ENCODE data around the gene ASIC3.
A peak's percentile ranks its signal among the peaks of the same experiment; 100 is the strongest.

ASIC3 gene

DNA sequence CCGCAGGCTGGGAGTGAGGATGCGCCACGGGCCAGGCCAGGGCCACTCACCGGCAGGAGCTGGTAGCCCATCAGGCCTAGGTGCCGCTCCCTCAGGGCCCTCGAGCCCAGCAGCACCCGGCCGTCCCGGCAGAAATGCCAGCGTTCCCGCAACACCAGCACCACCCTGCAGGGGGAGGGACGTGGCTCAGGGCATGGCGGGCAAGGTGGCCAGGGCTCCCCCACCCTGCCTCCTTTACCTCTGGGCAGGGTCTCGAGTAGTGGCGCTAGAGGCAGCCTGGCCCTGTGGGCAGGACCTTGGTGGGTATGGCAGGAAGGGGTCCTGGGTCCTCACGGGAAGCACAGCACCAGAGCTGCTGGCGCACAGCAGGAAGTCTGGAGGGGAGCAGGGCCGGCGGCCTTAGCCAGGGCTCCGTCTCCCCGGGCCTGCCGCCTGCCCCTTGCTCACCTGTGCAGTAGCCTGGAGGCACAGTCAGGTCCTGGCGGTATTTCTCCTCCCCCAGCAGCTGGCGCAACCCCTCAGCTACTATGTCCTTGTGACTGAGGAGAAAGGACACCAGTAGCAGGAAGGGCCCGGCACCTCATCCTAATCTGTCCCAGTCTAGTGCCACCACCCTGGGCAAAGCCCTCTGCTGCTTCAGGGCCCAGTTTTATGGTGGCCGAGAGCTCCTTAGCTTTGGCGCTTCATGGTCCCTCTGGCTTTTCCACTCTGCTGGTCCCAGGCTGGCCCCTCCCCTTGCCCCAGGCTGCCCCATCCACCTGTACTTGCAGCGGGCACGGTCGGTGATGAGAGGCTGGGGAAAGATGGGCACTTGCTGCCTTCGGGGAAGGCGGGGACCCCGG is 28.8 kb downstream of the ASIC3 start:
- no peak overlapping the region for H3K4me2 ChIP-seq (ENCODE audit: low read depth, low read length)
- H3K36me3 ChIP-seq (replicated peaks; ENCODE audit: insufficient read depth, low read length) = peaks cover 3% of the 10 kb centered on the region; the same call in 1 of the 2 replicates
- peaks cover 11% of the 10 kb centered on the region for H3K4me1 ChIP-seq (ENCODE audit: low read length)

DNA sequence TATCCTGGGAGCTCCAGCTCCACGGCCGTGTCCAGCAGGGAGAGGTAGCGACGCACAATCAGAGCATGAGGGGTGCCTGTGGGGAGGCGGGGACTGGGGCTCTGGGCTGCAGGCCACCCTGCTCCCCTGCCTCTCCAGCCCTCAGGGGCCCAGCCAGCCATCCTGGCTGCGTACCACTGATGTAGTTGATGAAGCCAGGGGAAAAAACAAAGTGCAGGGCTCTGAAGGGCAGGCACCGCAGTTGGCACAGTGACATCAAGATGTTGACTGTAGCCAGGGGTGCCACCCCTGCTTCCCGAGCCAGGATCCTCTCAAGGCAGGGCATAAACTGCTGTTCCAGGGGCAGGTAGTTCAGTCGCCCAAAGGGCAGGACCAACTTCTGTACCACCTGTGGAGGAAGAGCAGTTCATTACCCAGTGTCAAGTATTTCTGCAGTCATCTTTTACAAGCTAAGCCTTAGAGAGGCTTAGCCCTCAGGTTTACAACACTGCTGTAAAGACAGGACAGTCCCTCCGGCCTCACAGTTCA is 29.4 kb downstream of the ASIC3 start:
- Histone ChIP-seq H3K27me3 (replicated peaks; ENCODE audit: insufficient read depth, low read length) (no peaks in the 10 kb centered on the region), H3K4me2 (ENCODE audit: low read depth, low read length) (no peak overlapping the region), H3K9me3 (replicated peaks; ENCODE audit: insufficient read depth, low read length) (no peaks in the 10 kb centered on the region), H3K36me3 (replicated peaks; ENCODE audit: insufficient read depth, low read length) (peaks cover 3% of the 10 kb centered on the region; the same call in 1 of the 2 replicates), H3K27ac (ENCODE audit: low read length) (no peak overlapping the region), H3K9me2 (replicated peaks; ENCODE audit: insufficient read depth, low read length) (no peaks in the 10 kb centered on the region), H3K79me2 (ENCODE audit: low read length) (peaks cover 47% of the 10 kb centered on the region), H3K4me3 (ENCODE audit: low read length) (no peak overlapping the region), H3K4me1 (ENCODE audit: low read length) (peaks cover 13% of the 10 kb centered on the region), H3K9ac (ENCODE audit: low read length) (no peak overlapping the region), H3F3A (ENCODE audit: insufficient read depth, low read length) (peaks cover 15% of the 10 kb centered on the region; the same call in 1 of the 2 replicates), H4K20me1 (ENCODE audit: insufficient read depth, low read length) (no peaks in the 10 kb centered on the region), H2AFZ (ENCODE audit: low read length) (no peak overlapping the region)
- TF ChIP-seq, protein P1, sequence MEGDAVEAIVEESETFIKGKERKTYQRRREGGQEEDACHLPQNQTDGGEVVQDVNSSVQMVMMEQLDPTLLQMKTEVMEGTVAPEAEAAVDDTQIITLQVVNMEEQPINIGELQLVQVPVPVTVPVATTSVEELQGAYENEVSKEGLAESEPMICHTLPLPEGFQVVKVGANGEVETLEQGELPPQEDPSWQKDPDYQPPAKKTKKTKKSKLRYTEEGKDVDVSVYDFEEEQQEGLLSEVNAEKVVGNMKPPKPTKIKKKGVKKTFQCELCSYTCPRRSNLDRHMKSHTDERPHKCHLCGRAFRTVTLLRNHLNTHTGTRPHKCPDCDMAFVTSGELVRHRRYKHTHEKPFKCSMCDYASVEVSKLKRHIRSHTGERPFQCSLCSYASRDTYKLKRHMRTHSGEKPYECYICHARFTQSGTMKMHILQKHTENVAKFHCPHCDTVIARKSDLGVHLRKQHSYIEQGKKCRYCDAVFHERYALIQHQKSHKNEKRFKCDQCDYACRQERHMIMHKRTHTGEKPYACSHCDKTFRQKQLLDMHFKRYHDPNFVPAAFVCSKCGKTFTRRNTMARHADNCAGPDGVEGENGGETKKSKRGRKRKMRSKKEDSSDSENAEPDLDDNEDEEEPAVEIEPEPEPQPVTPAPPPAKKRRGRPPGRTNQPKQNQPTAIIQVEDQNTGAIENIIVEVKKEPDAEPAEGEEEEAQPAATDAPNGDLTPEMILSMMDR (IDR thresholded peaks at IDR 0.05; ENCODE audit: low read length) = no peak
- no peak for TF ChIP-seq EZH2 (optimal IDR thresholded peaks at IDR 0.05; ENCODE audit: low read depth, low read length)
- TF ChIP-seq EZH2phosphoT487 (IDR thresholded peaks at IDR 0.05; ENCODE audit: low read length) = no peak
- no peak for DNase-seq

More for the DNA sequence above, 28.8 kb downstream of the ASIC3 start:
- Histone ChIP-seq H4K20me1 (ENCODE audit: insufficient read depth, low read length) (no peaks in the 10 kb centered on the region), H3K27ac (ENCODE audit: low read length) (no peak overlapping the region), H3K9me3 (replicated peaks; ENCODE audit: insufficient read depth, low read length) (no peaks in the 10 kb centered on the region), H3K4me3 (ENCODE audit: low read length) (no peak overlapping the region), H3K9me2 (replicated peaks; ENCODE audit: insufficient read depth, low read length) (no peaks in the 10 kb centered on the region), H3F3A (ENCODE audit: insufficient read depth, low read length) (peaks cover 15% of the 10 kb centered on the region; the same call in 1 of the 2 replicates), H3K27me3 (replicated peaks; ENCODE audit: insufficient read depth, low read length) (no peaks in the 10 kb centered on the region), H2AFZ (ENCODE audit: low read length) (no peak overlapping the region), H3K79me2 (ENCODE audit: low read length) (peaks cover 40% of the 10 kb centered on the region), H3K9ac (ENCODE audit: low read length) (no peak overlapping the region)
- no peak for TF ChIP-seq EZH2phosphoT487 (IDR thresholded peaks at IDR 0.05; ENCODE audit: low read length)
- TF ChIP-seq, protein P1 (IDR thresholded peaks at IDR 0.05; ENCODE audit: low read length) = peak; percentile 35
- no peak for DNase-seq

DNA sequence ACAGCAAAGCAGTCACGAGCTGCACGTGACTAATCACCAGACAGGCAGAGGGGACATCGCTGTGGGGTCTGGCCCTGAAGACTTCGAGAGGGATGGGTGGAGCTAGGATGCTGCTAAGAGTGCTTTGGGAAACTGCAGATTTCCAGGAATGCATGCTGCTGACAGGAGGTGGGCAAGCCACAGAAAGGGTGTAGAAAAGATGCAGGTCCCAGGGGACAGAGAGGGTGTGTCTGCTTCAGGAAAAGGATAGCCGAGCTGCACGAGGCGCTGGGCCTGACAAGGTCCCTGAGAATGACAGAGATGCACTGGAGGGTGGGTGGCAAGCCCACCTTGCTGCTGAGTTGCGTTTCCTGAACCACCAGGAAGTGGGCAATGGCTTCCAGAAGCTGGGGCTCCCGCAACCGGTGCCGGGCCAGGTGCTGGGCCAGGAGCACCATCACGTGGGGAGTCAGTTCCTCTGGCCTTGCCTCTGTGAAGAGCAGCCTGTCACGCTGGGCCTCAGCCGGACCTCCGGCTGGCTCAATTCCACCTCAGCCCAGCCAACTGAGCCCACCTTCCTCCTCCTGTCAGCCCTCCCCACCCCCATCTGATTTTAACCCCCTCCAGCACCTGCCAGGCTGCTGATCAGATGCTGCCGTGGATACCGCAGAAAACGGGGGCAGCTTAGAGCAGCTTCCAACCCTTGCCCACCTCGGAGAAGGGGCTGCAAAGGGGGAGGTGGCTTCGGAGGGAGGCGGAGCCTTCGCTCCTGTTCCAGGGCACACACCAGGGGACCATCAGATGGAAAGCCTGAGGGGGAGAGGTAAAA is 30.1 kb downstream of the ASIC3 start:
- Histone ChIP-seq H4K20me1 (ENCODE audit: insufficient read depth, low read length) (no peaks in the 10 kb centered on the region), H2AFZ (ENCODE audit: low read length) (no peak overlapping the region), H3K9me2 (replicated peaks; ENCODE audit: insufficient read depth, low read length) (no peaks in the 10 kb centered on the region), H3K4me2 (ENCODE audit: low read depth, low read length) (no peak overlapping the region), H3K4me3 (ENCODE audit: low read length) (no peak overlapping the region), H3K9me3 (replicated peaks; ENCODE audit: insufficient read depth, low read length) (no peaks in the 10 kb centered on the region), H3K27ac (ENCODE audit: low read length) (no peak overlapping the region), H3K4me1 (ENCODE audit: low read length) (peaks cover 13% of the 10 kb centered on the region), H3K27me3 (replicated peaks; ENCODE audit: insufficient read depth, low read length) (no peaks in the 10 kb centered on the region), H3F3A (ENCODE audit: insufficient read depth, low read length) (peaks cover 15% of the 10 kb centered on the region; the same call in 1 of the 2 replicates), H3K9ac (ENCODE audit: low read length) (no peak overlapping the region), H3K79me2 (ENCODE audit: low read length) (peaks cover 52% of the 10 kb centered on the region), H3K36me3 (replicated peaks; ENCODE audit: insufficient read depth, low read length) (peaks cover 3% of the 10 kb centered on the region; the same call in 1 of the 2 replicates)
- no peak for TF ChIP-seq EZH2phosphoT487 (IDR thresholded peaks at IDR 0.05; ENCODE audit: low read length)
- no peak for TF ChIP-seq EZH2 (optimal IDR thresholded peaks at IDR 0.05; ENCODE audit: low read depth, low read length)
- TF ChIP-seq, protein P1 (IDR thresholded peaks at IDR 0.05; ENCODE audit: low read length) = no peak
- no peak for DNase-seq

Measured in MM.1S (cell line).